Activated CD8-positive, alpha-beta memory T cell treated with anti-CD3 and anti-CD28 coated beads, Interleukin-2, amount 50 U/mL, for 24 hours (primary cell): Measurements from ENCODE around the gene ARSI.
"Not testable (repeated sequence)": the region's sequence is repeated elsewhere in the genome, so short reads cannot be mapped to it uniquely, and the experiment has no call there.

Source experiments
- DNase-seq: peaks from one replicate; pipeline ENCODE4 v3.0.0-alpha.2; 2020; ENCODE audit errors: extremely low read depth

The ARSI gene

DNA sequence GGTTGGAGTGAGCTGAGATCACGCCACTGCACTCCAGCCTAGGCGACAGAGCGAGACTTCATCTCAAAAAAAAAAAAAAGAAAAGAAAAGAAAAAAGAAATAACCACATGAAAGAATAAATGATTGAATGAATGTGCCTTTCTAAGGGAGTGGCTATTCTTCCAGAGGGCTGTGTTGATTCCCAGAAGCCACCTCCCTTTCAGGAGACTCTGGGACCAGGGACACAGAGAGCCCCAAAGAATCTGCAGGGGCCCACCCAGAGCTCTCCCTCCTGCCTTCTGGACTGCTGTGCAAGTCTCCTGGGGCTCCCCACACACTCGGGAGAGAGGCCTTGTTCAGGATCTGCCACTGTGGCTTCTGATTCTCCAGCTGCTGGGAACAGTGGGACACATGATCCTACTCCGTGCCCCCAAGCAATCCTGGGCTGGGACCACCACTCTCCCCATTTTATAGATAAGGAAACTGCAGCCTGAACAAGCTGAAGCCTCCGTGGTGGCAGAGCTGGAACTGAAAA, 36.8 kb downstream of the ARSI start:
- DNase-seq, result no peak

DNA sequence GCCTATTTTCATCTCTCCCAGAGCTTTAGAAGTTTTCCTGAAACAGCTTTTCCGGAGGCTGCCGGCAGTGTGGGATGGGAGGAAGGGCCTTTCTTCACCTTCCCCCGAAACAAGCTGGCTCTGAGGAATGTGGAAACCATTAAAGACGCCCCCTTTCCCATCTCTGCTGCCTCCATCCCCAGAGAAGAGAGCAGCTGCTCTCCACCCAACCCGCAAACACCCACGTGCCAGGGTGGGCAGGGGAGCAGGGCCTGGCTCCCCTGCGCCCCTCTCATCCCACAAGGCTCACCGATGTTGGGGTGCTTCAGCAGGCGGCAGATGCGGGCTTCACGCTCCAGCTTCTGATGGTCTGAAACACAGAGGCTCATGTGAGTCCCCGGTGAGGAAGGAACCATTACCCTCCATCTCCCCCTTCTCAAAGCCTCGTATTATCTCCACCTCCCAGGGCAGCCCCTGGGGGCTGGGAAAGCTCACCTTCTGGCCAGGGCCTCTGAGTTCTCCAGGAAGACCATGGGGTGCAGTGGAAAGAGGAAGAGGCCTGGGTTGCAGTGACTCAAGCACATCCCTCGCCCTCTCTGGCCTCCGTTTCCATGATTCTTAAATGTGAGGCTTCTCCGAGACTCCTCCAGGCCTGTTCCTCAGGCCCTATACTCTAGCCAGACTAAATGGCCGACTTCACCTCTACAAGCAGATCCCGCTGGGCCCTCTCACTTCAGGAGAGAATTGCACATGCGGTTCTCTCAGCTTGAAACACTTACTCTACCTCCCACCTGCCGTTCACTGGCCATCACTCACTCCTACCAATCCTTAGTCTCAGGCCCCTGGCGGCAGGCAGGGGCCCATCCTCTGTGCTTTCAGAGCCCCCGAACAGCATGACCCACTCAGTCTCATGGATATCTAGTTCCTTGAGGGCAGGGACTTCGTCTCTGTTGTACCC, 37.8 kb downstream of the ARSI start:
- no peak for DNase-seq

DNA sequence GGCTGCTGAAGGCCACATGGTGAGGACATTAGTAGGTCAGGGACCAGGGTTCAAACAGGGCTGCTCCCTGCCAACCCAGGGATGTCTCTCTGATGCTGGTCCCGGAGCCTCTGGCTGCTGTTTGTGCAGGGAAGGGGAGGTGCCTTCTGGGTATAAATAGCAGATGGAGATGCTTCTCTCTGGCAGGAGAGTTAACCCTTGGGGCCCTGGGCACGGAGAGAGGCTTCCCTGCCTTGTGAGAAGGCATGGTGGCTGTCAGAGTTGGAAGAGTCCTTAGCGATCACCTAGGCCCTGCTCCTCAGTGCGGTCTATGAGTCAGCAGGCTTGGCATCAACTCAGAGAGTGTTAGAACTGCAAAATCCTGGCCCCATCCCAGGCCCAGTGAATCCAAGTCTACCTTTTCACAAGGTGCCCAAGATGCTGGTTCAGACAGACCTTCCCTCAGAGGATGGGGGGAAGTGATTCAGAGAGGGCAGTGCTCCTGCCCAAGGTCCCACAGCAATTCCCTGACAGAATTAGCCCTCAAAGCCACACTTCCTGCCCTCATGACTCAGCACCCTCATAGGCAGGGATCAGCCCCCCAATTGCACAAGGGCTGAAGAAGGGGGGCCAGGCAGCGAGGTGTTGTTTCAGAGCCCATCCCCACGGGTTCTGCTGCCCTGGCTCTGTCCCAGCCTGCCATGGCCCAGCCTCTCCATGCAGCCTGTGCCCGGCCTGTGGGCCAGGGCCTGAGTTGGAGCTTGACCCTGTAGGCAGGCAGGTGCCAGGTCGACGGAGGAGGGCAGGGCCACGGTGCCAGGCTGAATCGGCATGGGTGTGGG, 38.7 kb downstream of the ARSI start:
- no peak for DNase-seq

DNA sequence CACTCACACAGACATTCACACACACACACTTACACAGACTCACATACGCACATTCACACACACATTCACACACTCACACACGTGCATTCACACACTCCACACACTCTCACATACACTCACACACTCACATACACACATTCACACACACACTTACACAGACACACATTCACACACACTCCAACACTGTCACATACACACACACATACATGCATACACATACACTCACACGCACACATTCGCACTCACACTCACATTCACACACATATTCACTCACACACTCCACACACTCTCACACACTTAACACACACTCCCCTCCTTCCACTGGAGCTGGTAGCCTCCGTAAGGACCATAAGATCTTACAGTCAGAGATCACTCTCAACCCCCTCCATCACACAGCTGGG, 39.3 kb downstream of the ARSI start:
- no peak for DNase-seq

DNA sequence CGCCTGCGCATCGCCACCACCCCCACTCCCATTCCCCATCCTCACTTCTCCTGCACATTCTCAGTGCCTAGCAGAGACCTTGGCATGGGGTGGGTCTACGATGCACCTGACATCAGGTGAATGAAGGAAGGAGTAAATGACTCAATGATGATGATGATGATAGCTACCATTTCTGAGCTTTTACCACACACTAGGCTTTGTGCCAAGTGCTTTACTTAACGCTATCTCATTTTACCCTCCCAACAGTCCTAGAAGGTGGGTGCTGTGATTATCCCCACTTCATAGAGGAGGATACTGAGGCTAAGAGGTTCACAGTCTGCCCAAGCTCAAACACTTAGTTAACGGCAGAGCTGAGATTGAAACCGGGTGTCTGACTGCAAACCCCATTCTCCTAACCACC, 40.2 kb downstream of the ARSI start:
- no peak for DNase-seq

DNA sequence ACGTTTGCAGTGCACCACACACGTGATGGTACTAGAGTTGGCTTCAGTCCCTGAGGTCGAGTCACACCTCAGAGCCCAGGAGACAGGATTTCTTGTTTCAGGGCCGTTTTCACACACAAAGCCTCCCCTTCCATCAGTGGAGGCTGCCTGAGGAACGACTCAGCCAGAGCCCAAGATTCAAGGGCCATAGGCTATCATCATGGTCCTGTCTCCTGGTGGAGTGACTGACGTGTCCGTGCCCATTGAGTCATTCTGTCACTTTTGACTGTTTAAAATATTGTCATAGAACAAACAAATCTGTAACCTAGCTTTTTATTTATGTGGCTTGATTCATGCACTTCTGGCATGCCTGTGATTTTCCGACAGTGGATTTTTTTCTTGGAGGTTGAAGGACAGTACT, 41.5 kb downstream of the ARSI start:
- DNase-seq, result no peak

DNA sequence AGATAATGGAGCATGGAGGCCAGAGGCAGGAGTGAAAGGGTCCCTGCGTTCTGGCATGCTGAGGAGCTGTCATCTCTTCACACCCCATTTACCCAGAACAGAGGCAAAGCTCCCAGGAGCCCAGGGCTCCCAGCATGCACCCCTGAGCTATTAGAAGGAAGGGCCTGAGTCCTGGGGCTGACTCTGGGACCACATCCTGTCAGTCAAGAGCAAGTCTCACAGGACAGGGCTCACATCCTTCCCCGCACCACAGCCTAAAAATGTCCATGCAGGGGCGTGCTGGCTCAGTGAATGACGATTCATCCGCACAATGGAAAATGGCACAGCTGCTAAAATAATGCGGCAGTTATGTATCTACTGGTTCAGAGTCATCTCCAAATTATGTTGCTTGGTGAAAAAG, 44.6 kb downstream of the ARSI start:
- no peak for DNase-seq

DNA sequence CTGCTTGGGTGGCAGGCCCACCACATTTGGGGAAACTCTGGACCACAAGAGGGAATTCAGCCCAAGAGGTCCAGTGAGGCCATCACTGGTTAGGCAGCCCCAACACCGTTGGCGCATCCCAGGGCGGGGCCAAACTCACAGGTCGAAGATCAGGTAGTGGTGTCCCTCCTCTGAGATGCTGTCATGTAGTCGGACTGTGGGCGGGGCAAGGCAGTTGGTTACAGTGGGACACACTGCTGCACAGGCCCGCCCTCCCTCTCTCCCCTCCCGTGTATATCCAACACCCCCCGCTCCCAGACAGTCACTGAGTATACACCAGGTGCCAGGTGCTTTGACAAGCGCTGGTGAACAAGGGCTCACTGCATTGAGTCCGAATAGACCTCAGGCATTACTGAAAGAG, 45.3 kb downstream of the ARSI start:
- DNase-seq, result no peak

DNA sequence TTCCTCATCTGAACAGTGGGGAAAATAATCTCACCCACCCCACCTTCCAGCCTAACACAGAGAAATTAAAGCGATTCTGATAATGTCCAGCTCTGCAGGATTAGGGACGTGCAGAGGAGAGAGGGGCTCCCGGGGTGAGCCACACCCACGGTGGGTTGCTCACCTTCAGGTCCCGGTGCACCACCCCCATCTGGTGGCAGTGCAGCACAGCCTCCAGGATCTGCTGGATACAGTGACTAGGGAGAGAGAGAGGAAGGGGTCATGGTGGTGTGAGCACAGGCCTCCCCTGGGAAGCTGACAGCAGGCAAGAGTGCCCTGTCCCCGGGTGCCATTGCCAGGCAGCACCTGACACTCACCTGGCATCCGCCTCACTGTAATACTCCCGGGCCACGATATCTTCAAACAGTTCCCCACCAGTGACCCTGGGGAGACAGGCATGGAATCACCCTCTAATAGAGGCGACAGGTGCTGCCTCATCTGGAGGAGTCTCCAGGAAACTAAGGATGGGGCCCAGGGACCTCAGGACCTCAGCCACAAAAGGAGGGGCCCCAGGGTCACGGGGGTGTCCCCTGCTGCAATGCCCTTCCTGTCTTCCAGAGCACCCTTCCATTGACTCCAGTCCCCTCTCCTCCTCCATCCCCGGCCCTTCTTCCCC, 46.2 kb downstream of the ARSI start:
- no peak for DNase-seq

DNA sequence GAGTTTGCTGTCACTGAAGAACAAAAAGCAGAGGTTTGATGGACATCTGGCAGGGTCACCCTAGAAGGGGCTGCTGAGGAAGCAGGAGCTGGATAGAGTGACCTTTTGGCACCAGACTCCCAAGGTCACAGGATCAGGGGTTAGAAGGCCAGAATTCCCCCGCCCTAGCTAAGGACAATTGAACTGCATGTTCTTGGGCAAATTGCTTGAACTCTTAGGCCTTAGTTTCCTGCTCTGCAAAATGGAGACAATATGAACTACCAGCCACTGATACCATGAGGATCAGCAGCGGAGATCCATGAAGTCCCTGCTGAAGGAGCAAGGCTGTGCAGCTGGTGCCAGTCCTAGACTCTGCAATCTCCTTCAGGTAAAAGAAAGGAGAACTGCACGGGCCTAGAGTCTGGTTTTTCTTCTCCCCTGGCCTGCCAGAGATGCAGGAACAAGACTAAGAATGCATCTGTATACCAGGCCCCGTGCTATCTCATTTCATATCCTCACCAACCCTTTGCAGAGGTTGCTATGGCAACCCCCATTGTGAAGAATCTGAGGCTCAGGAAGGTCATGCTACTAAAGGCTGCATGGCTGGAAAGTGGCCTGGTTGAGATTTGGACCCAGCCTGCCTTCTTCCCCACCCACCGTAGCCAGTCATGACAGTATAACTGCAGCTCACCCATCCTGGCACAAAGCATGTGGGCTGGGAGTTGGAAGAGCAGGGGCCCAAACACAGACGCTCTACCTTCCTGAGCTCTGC, 46.9 kb downstream of the ARSI start:
- DNase-seq, result no peak

DNA sequence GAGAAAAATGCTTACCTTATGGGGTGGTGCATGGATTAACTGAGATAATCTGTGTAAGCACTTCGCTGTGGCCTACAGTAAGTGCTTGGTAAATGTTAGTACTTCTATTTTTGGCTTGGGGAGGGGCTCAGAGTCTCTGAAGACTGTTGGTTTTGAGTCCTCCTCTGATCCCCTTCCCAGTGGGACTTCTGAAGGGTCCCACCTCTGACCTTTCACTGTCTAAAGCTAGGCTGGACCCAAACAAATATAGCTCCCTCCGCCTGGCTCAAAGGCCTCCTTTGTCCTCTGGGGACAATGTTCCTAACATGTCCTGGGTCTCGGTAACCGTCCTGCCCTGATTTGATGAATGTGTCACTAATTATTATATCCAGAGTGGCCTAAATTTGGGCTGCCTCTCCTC, 47.9 kb downstream of the ARSI start:
- no peak for DNase-seq

DNA sequence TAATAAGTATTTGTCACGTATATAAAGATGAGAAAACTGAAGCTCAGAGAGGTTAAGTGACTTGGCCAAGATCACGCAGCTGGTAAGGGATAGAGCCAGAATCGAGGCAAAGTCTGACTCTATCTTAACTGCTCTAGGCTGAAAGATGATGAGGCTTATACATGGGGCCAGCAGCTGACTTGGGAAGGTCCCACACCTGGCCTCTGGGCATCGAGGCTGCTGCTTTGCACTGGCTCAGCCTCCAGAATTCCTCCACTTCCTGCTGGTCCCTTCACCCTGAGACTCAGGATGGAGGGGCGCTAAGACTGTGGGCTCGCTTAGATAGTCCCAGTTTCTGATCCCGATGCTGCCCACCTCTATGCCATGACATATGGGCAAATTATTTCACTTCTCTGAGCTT, 48.3 kb downstream of the ARSI start:
- no peak for DNase-seq

DNA sequence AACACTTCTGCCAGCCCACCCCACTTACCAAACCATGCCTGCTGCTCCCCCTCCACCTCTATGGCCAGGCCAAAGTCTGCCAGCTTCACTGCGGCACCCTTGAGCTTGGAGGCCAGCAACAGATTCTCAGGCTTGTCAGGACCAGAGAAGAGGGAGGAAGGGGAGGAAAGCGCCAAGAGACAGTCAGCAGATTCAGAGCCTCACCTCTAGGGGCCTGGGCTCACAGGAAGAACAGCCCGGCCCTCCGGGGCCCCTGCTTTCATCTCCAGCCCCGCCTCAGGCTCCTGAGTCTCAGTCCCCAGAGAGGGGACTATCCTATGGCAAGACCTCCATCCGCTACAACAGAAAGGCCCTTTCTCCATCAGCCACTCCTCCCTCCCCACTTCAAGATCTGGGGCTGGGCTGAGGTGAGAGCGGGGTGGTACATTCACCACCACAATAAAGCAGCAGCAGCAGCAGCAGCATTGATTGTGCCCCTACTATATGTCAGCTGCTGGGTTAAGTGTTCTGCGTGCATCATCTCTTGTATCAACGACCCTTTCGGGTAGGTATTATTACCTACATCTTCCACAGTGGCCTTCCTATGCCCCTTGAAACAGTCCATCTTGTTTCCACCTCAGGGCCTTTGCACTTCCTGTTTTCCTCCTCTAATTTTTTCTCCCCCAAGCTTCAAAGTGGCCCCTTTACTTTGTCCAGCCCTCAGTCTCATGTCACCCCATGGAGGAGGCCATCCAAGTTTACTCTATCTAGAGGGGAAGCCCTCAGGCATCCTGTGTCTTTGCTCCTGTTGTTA, 49.1 kb downstream of the ARSI start:
- DNase-seq, result no peak

DNA sequence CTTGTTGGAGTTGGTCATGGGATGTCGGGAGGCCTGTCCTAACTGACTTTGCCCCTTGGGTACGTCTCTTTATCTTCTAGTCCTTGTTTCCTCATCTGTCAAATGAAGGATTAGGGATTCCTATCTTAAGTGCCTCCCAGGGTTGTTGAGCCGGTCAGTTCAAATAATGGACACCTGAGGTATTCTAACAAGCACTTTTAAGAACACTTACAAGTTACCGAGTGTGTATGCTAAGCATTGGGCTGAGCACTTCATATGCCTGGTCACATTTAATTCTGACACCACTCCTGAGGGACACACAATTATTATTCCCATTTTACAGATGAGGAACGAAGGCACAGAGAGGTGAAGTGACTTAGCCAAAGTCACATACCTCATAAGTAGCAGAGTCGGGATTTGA, 50.2 kb downstream of the ARSI start:
- DNase-seq, result no peak

DNA sequence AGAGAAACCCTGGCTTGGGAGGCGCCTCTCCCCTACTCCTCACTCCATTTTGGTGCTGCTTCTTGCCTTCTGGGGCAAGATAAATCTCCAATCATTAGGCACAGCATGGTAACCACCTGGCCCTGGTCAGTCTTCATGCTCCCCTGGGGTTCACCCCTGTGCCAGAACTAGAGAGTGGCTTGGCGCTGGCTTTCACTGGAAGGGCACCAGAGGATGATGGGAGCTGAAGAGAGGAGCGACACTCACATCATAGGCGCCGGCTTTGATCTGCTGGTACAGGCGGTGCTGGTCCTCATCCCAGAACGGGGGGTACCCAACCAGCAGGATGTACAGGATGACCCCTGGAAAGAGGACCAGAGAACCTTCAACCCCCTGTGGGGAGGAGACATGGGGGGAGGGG, 51.2 kb downstream of the ARSI start:
- DNase-seq, result no peak

DNA sequence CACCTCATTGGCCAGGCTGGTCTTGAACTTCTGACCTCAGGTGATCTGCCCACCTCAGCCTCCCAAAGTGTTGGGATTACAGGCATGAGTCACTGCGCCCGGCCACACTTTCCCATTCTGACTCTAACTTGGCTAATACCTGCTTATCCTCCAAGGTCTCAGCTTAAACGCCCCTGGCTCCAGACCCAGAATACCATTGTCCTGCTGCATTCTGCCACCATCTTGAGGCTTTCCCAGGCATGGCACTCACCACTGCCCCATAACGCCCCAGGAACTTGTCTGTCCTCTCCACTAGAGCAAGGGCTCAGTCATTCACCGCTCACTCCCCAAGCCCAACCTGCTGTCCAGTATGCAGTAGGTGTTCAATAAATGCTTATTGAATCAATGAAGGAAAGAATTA, 53.0 kb downstream of the ARSI start:
- DNase-seq, result no peak

DNA sequence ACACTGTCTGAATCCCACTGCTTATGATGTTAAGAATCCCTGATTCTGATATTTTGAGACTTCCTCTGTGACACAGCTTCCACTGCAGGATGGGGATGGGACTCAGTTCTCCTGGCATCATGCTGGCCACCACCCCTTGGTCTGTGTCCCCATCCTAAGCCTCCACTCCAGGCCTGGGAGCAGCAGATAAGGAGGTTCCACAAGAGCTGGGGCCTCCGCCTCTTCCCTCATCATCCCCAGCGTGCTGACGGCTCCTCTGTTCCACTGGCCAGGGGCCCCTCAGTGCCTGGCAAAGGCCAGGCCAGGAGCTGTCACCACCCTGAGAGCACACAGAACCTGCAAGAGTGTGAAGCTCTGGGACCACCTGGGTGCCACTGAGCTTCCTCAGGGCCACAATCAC, 53.8 kb downstream of the ARSI start:
- no peak for DNase-seq

DNA sequence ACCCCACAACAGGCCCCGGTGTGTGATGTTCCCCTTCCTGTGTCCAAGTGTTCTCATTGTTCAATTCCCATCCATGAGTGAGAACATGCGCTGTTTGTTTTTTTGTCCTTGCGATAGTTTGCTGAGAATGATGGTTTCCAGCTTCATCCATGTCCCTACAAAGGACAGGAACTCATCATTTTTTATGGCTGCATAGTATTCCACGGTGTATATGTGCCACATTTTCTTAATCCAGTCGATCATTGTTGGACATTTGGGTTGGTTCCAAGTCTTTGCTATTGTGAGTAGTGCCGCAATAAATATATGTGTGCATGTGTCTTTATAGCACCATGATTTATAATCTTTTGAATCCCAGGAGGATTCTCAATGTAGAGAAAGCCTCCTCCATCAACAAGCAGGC, 54.2 kb downstream of the ARSI start:
- not testable (repeated sequence) for DNase-seq

DNA sequence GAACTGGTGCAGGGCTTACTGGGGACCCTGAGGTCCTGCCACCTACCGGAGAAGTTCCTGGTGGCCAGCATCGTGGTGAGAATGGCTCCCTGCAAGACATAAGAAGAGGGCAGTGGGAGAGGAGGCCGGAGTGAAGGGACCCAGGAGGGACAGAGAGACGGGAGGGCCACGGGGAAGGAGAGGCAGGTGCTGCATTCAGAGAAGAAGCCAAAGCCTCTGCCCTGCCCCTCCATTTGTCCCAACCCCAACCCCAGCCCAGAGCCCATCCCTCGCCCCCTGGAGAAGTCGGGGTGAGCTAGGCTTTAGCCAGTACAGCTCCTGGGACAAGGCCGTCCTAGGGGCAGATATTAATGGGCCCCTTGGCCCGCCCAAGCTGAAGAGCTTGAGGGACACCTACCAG, 55.0 kb downstream of the ARSI start:
- DNase-seq, result no peak

DNA sequence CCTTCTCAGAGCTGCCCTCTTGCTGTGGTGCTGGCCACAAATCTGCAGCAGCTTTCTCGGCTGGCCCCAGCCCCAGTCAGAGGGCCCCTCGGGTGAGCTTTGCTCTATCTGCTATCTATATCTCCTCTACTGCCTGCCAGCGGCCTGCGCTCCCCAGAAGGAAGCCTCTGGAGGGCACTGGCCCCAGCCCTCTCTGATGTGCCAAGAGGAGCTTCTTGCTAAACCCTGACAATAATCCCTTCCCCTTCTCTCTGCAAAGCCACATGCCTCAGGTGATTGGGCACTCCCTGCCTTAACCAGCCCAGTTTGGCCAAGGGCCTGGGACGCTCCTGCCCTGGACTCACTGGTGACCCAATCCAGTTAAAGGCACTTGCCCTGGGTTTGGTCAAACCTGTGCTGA, 55.9 kb downstream of the ARSI start:
- no peak for DNase-seq

DNA sequence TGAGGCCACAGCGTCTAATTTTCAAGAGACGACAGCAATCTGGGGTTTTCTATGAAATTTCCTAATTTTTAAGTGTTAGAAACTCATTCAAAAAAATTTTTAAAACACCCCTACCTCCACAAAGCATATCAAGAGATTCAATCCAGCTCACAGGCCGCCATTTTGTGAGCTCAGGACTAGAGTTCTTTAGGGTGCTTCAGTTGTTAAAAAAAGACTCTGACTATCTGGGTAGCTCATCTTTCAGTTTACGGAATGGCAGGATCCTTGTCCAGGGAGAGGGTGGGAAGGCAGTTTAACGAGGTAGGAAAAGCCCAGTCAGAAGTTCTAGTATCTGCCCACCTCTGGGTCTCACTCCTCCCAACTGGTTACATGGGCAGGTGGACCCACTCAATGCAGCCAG, 56.3 kb downstream of the ARSI start:
- DNase-seq, result no peak
